SK-N-SH treated with all-trans-retinoic acid at 6 μM for 48 hours (cell line): ENCODE results near the gene WASF2.

ENCODE experiments used
- ARNTL ChIP-seq: fragments of 450-650 bp; formaldehyde crosslinking; IDR thresholded peaks from 2 replicates; pipeline ENCODE4 v1.5.0; 2020; ENCODE audit warnings: low read depth, mild to moderate bottlenecking, moderate library complexity, borderline replicate concordance
- BACH2 ChIP-seq: fragments of 250-450 bp; sonication (Bioruptor Pico); IDR thresholded peaks from 2 replicates; pipeline ENCODE4 v1.9.0; 2021; ENCODE audit warnings: mild to moderate bottlenecking, borderline replicate concordance
- CSRNP3 ChIP-seq: fragments of 250-450 bp; sonication (Bioruptor Pico); IDR thresholded peaks from 2 replicates; pipeline ENCODE4 v1.5.1; 2021; ENCODE audit warnings: mild to moderate bottlenecking, moderate library complexity
- ISL1 ChIP-seq: fragments of 250-450 bp; sonication (Bioruptor Pico); IDR thresholded peaks from 2 replicates; pipeline ENCODE4 v2.1.2; 2022; ENCODE audit warnings: mild to moderate bottlenecking, moderate library complexity
- POU6F1 ChIP-seq: fragments of 250-450 bp; sonication (Bioruptor Pico); IDR thresholded peaks from 2 replicates; pipeline ENCODE4 v1.8.0; 2021; ENCODE audit warnings: low read depth, mild to moderate bottlenecking, moderate library complexity, borderline replicate concordance
- TCF4 ChIP-seq: fragments of 250-450 bp; sonication (Bioruptor Pico); IDR thresholded peaks from 2 replicates; pipeline ENCODE4 v1.8.0; 2021; ENCODE audit warnings: mild to moderate bottlenecking, moderate library complexity, borderline replicate concordance
- ZC3H10 ChIP-seq: fragments of 250-450 bp; sonication (Bioruptor Pico); IDR thresholded peaks from 2 replicates; pipeline ENCODE4 v1.5.1; 2021; ENCODE audit warnings: mild to moderate bottlenecking, moderate library complexity
- ZFP3 ChIP-seq: fragments of 250-450 bp; sonication (Bioruptor Pico); IDR thresholded peaks from 2 replicates; pipeline ENCODE4 v1.5.0; 2020; ENCODE audit warnings: mild to moderate bottlenecking, moderate library complexity
- ZFP30 ChIP-seq: fragments of 450-650 bp; formaldehyde crosslinking; IDR thresholded peaks from 2 replicates; pipeline ENCODE4 v1.5.0; 2022; ENCODE audit warnings: mild to moderate bottlenecking, moderate library complexity

GRCh38 chr1:27487966-27488884 lies 1.7 kb downstream of the WASF2 start:
- TF ChIP-seq ISL1 (CRISPR knock-in tag) (no peak), CSRNP3 (CRISPR knock-in tag) (no peak), BACH2 (CRISPR knock-in tag) (no peak), POU6F1 (CRISPR knock-in tag) (no peak), ZC3H10 (CRISPR knock-in tag) (no peak), ZFP3 (CRISPR knock-in tag) (no peak), ZFP30 (CRISPR knock-in tag) (no peak), ARNTL (CRISPR knock-in tag) (no peak), TCF4 (CRISPR knock-in tag) (no peak)
